ENCODE data around the gene RUFY3.
A peak's percentile ranks its signal among the peaks of the same experiment; 100 is the strongest.
"Not testable (repeated sequence)": the region's sequence is repeated elsewhere in the genome, so short reads cannot be mapped to it uniquely, and the experiment has no call there.

RUFY3 gene

GRCh38 chr4:70705183-70706043 lies 16.4 kb upstream of the RUFY3 start:
- peak; percentile 45 to 64 (median 54) for DNase-seq (ENCODE audit: low read depth in 4 of 4, low spot score in 1 of 4)

GRCh38 chr4:70706044-70706461 lies 15.7 kb upstream of the RUFY3 start:
- DNase-seq (ENCODE audit: low read depth in 4 of 4, low spot score in 1 of 4), result no peak

- DNase-seq (ENCODE audit: low read depth in 4 of 4, low spot score in 1 of 4), result no peak
These were observed 15.2 kb upstream of the RUFY3 start for GRCh38 chr4:70706516-70706915.

- no peak for DNase-seq (ENCODE audit: low read depth in 4 of 4, low spot score in 1 of 4)
These were observed 12.1 kb upstream of the RUFY3 start for GRCh38 chr4:70709611-70710205.

GRCh38 chr4:70711599-70711998 lies 10.2 kb upstream of the RUFY3 start:
- no peak for DNase-seq (ENCODE audit: low read depth in 4 of 4, low spot score in 1 of 4)

- no peak for DNase-seq (ENCODE audit: low read depth in 4 of 4, low spot score in 1 of 4)
These were observed 9.6 kb upstream of the RUFY3 start for GRCh38 chr4:70712150-70712549.

GRCh38 chr4:70712604-70713452 lies 8.9 kb upstream of the RUFY3 start:
- no peak for DNase-seq (ENCODE audit: low read depth in 4 of 4, low spot score in 1 of 4)

GRCh38 chr4:70713453-70714078 lies 8.2 kb upstream of the RUFY3 start:
- DNase-seq (ENCODE audit: low read depth in 4 of 4, low spot score in 1 of 4), result no peak

GRCh38 chr4:70714079-70714887 lies 7.5 kb upstream of the RUFY3 start:
- no peak for DNase-seq (ENCODE audit: low read depth in 4 of 4, low spot score in 1 of 4)

GRCh38 chr4:70715097-70715496 lies 6.7 kb upstream of the RUFY3 start:
- no peak for DNase-seq (ENCODE audit: low read depth in 4 of 4, low spot score in 1 of 4)

- DNase-seq (ENCODE audit: low read depth in 4 of 4, low spot score in 1 of 4), result no peak
These were observed 2.8 kb upstream of the RUFY3 start for GRCh38 chr4:70718811-70719604.

GRCh38 chr4:70722199-70722791 lies 531 bp downstream of the RUFY3 start:
- DNase-seq (ENCODE audit: low read depth in 4 of 4, low spot score in 1 of 4), result no peak

GRCh38 chr4:70724463-70724862 lies 2.7 kb downstream of the RUFY3 start:
- DNase-seq (ENCODE audit: low read depth in 4 of 4, low spot score in 1 of 4), result no peak

GRCh38 chr4:70725633-70726032 lies 3.9 kb downstream of the RUFY3 start:
- no peak for DNase-seq (ENCODE audit: low read depth in 4 of 4, low spot score in 1 of 4)

- DNase-seq (ENCODE audit: low read depth in 4 of 4, low spot score in 1 of 4), result not testable (repeated sequence)
These were observed 4.8 kb downstream of the RUFY3 start for GRCh38 chr4:70726515-70726914.

- no peak for DNase-seq (ENCODE audit: low read depth in 4 of 4, low spot score in 1 of 4)
These were observed 6.3 kb downstream of the RUFY3 start for GRCh38 chr4:70728091-70728490.

GRCh38 chr4:70732878-70733277 lies 11.1 kb downstream of the RUFY3 start:
- not testable (repeated sequence) for DNase-seq (ENCODE audit: low read depth in 4 of 4, low spot score in 1 of 4)

- DNase-seq (ENCODE audit: low read depth in 4 of 4, low spot score in 1 of 4), result peak in 1 of 4 experiments; percentile 4
These were observed 12.6 kb downstream of the RUFY3 start for GRCh38 chr4:70734168-70734954.

Measured in stimulated activated CD4-positive, alpha-beta T cell treated with anti-CD3 and anti-CD28 coated beads, Interleukin-1b, Interleukin-23, amount 100 ng/mL, for 24 hours (primary cell).